ENCODE measurements around the gene RBM47.

DNA sequence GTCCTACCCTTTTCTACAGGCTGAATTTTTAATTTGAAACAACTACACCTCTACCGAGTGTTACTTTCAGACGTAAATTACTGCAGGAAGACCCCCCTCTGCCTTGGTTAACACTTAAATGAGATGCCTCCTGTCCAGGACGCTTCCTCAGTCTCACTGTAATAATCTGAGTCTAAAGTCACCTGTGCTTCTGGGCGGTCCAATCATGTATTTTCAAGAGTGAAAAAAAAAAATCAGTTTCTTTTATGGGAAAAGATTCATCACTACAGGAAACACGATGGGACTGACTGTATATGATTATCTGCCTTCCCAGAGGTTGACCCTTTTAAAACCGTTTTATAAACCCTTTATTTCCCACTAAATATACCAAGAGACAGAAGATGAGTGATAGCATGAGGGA is 776 bp downstream of the RBM47 start:
- TF ChIP-seq RAD21 (IDR thresholded peaks at IDR 0.05; ENCODE audit: low read depth) (no peak), EP300 (IDR thresholded peaks at IDR 0.05; ENCODE audit: borderline replicate concordance) (no peak), YY1 (IDR thresholded peaks at IDR 0.05; ENCODE audit: low read depth) (no peak), NFIC (IDR thresholded peaks at IDR 0.05) (no peak), EGR1 (IDR thresholded peaks at IDR 0.05) (no peak), TCF12 (IDR thresholded peaks at IDR 0.05; ENCODE audit: low read depth) (no peak), CEBPB (IDR thresholded peaks at IDR 0.05) (no peak), TEAD4 (IDR thresholded peaks at IDR 0.05) (no peak), TAF1 (IDR thresholded peaks at IDR 0.05; ENCODE audit: low read depth) (no peak), CREB1 (IDR thresholded peaks at IDR 0.05; ENCODE audit: low read depth) (no peak), ZBTB7A (IDR thresholded peaks at IDR 0.05; ENCODE audit: low read depth) (no peak)
- TF ChIP-seq, protein P1, sequence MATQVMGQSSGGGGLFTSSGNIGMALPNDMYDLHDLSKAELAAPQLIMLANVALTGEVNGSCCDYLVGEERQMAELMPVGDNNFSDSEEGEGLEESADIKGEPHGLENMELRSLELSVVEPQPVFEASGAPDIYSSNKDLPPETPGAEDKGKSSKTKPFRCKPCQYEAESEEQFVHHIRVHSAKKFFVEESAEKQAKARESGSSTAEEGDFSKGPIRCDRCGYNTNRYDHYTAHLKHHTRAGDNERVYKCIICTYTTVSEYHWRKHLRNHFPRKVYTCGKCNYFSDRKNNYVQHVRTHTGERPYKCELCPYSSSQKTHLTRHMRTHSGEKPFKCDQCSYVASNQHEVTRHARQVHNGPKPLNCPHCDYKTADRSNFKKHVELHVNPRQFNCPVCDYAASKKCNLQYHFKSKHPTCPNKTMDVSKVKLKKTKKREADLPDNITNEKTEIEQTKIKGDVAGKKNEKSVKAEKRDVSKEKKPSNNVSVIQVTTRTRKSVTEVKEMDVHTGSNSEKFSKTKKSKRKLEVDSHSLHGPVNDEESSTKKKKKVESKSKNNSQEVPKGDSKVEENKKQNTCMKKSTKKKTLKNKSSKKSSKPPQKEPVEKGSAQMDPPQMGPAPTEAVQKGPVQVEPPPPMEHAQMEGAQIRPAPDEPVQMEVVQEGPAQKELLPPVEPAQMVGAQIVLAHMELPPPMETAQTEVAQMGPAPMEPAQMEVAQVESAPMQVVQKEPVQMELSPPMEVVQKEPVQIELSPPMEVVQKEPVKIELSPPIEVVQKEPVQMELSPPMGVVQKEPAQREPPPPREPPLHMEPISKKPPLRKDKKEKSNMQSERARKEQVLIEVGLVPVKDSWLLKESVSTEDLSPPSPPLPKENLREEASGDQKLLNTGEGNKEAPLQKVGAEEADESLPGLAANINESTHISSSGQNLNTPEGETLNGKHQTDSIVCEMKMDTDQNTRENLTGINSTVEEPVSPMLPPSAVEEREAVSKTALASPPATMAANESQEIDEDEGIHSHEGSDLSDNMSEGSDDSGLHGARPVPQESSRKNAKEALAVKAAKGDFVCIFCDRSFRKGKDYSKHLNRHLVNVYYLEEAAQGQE (IDR thresholded peaks at IDR 0.05; ENCODE audit: low read depth) = no peak
- TF ChIP-seq, protein P2, sequence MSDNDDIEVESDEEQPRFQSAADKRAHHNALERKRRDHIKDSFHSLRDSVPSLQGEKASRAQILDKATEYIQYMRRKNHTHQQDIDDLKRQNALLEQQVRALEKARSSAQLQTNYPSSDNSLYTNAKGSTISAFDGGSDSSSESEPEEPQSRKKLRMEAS (IDR thresholded peaks at IDR 0.05) = no peak
